ENCODE measurements around the gene MRO.

Gene MRO

DNA sequence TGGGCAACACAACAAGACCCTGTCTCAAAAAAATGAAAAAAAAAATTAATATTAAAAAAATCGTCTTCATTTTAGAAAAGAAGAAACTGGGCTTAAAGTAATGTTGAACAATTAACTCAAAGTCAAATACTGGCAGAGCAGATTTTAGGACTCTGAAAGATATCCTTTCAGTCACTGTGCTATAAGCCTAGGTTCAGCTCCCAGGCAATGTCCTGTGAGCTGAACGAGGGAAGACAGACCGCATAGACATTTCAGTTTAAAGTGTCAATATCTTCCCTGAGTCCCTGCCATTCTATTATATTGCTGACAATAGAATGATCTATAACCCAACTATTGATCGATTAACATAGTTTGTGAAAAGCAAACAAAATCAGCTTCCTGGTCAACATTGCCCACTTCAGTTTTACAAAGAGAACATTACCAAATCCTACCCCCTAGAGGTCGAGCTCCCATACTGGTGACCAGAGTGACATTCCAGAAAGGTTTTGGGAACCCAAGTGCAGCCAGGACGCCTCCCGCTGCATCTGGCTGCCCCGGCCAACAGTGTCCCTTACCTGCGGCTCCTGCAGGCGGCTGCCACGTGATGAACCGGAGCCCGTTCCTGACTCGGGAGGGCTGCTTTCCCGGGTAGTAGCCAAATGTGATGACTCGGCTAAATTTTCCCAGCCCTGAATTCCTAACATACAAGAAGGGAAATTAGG is 639 bp downstream of the MRO start:
- H3K27me3 Mint-ChIP-seq = peaks cover 3% of the 10 kb centered on the region
- H3K4me1 Mint-ChIP-seq (ENCODE audit: low read depth) = no peaks in the 10 kb centered on the region
- H3K27ac Mint-ChIP-seq = no peak overlapping the region
- H3K36me3 Mint-ChIP-seq (ENCODE audit: low read depth) = no peaks in the 10 kb centered on the region
- H3K4me3 Mint-ChIP-seq = no peak overlapping the region
- H3K9me3 Mint-ChIP-seq = no peaks in the 10 kb centered on the region

DNA sequence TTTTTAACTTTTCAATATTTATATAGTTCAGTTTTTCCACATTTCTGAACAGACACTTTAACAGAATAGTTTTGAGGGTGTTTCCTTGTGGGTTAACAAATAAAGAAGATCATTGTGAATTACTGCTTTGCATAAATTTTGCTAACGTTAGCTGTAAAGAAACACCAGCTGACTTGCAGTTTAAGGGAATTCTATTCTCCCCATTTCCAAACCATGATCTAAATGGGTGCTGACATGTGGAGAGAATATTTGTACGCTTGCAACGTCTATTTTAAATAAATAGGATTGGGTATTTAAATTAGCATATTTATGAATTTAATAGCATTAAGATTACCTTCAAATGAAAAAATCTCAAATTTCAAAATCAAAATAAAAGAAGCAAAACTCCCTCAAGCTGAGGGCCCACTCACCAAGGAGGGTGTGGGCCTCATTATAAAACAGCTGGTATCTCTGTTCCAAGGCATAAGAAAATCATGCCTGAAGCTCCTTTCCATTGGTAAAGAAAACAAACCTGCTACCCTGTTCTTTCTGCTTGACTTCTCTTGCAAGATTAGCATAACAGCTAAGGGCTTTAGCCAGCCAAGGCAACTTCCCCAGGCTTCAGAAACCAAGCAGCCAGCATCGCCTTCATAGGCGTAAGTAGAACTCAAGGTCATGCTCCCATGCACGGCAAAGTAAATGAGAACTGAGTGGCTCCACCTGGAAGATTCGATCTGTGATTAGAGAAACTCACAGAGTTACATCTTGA is 3.2 kb downstream of the MRO start:
- peaks cover 3% of the 10 kb centered on the region for H3K27me3 Mint-ChIP-seq
- no peak overlapping the region for H3K4me3 Mint-ChIP-seq
- no peaks in the 10 kb centered on the region for H3K9me3 Mint-ChIP-seq
- H3K36me3 Mint-ChIP-seq (ENCODE audit: low read depth) = no peaks in the 10 kb centered on the region
- H3K4me1 Mint-ChIP-seq (ENCODE audit: low read depth) = no peaks in the 10 kb centered on the region
- H3K27ac Mint-ChIP-seq = no peak overlapping the region

DNA sequence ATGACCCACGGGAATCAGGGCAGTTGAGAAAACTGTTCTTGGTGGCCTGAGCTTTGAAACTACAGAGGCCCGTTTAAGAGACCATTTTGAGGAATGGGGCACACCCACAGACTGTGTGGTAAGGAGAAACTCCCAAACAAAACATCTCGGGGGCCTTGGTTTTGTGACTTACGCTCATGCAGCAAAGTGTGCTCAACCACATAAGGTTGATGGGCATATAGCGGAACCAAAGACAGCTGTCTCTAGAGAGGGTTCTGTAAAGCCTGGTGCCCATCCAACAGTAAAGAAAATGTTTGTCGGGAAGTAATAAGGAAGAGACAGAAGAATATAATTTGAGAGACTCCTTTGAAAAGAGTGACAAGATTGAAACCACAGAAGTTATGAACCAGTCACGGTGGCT is 5.4 kb downstream of the MRO start:
- H3K4me1 Mint-ChIP-seq (ENCODE audit: low read depth) = no peaks in the 10 kb centered on the region
- H3K4me3 Mint-ChIP-seq = no peak overlapping the region
- H3K9me3 Mint-ChIP-seq = no peaks in the 10 kb centered on the region
- no peaks in the 10 kb centered on the region for H3K36me3 Mint-ChIP-seq (ENCODE audit: low read depth)
- no peak overlapping the region for H3K27ac Mint-ChIP-seq
- H3K27me3 Mint-ChIP-seq = peaks cover 3% of the 10 kb centered on the region

DNA sequence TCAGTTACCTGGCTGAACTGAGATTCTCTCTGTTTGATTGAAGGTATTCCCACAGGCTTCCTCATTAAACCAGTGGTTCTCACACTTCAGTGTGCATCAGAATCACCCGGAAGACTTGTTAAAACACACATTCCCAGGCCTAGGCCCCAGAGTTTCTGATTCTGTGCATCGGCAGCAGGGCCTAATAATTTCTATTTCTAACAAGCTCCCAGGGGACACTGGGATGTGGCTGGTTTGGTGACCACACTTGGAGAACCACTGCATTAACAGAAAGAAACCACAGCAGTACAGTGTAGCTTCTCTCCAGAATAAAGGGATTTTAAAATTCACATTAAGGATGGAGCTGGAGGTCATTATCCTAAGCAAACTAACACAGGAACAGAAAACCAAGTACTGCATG is 6.5 kb downstream of the MRO start:
- Mint-ChIP-seq H3K4me3 (no peak overlapping the region), H3K9me3 (no peaks in the 10 kb centered on the region), H3K36me3 (ENCODE audit: low read depth) (no peaks in the 10 kb centered on the region), H3K27ac (no peak overlapping the region), H3K27me3 (peaks cover under 1% of the 10 kb centered on the region), H3K4me1 (ENCODE audit: low read depth) (no peaks in the 10 kb centered on the region)

DNA sequence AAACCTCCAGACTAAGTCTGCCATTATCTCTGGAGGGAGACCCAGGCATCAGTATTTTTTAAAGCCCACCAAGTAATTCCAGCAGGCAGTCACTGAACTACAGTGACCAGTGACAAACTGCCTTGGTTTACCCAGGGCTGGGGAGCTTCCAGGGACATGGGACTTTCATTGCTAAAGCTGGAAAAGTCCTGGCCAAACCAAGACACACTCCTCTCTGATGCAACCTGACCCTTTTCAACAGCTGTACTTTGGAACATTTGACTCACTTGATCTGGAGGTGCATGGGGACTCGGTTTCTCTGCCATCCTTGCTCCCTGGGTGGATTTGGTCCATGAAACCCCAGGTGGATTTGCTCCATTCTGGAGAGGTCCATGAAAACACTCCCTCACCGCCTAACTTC is 7.0 kb downstream of the MRO start:
- H3K27me3 Mint-ChIP-seq = no peaks in the 10 kb centered on the region
- H3K4me3 Mint-ChIP-seq = no peak overlapping the region
- H3K27ac Mint-ChIP-seq = no peak overlapping the region
- H3K4me1 Mint-ChIP-seq (ENCODE audit: low read depth) = no peaks in the 10 kb centered on the region
- no peaks in the 10 kb centered on the region for H3K9me3 Mint-ChIP-seq
- no peaks in the 10 kb centered on the region for H3K36me3 Mint-ChIP-seq (ENCODE audit: low read depth)

DNA sequence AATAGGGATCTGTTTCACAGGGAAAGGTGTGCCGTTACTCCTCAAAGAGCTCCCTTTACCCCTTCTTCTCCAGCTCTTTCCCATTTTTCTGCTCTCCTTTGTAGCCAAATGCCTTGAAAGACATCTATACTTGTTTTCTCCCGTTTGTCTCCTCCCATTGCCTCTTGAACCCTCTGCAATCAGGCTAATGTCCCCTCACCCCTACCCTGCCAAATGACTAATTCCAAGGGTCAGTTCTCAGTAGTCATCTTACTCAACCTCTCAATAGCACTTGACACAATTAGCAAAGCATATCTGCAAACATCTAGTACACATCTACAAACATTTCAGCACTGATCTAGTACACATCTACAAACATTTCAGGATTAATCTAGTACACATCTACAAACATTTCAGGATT is 12.6 kb downstream of the MRO start:
- H3K4me3 Mint-ChIP-seq = no peak overlapping the region
- peaks cover 16% of the 10 kb centered on the region for H3K4me1 Mint-ChIP-seq (ENCODE audit: low read depth)
- peaks cover 6% of the 10 kb centered on the region for H3K27me3 Mint-ChIP-seq
- H3K9me3 Mint-ChIP-seq = no peaks in the 10 kb centered on the region
- H3K36me3 Mint-ChIP-seq (ENCODE audit: low read depth) = no peaks in the 10 kb centered on the region
- no peak overlapping the region for H3K27ac Mint-ChIP-seq

DNA sequence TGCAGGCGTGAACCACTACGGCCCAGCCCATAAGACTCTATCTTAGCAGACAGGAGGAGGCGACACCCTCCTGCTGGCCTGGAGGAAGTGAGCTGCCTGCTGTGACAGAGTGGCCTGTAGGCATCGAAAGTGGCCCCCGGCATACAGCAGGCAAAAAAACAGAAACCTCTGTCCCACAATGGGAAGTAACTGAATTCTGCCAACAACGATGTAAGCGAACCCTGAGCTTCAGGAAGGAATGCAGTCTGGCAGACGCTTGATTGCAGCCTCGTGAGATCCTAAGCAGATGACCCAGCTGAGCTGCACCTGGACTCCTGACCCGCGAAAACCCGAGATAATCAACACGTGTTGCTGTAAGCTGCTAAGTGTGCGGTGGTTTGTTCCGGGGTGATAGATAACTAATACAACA is 13.6 kb downstream of the MRO start:
- H3K36me3 Mint-ChIP-seq (ENCODE audit: low read depth) = no peaks in the 10 kb centered on the region
- no peak overlapping the region for H3K4me3 Mint-ChIP-seq
- H3K27ac Mint-ChIP-seq = no peak overlapping the region
- no peaks in the 10 kb centered on the region for H3K9me3 Mint-ChIP-seq
- peaks cover 16% of the 10 kb centered on the region for H3K4me1 Mint-ChIP-seq (ENCODE audit: low read depth)
- peaks cover 6% of the 10 kb centered on the region for H3K27me3 Mint-ChIP-seq

DNA sequence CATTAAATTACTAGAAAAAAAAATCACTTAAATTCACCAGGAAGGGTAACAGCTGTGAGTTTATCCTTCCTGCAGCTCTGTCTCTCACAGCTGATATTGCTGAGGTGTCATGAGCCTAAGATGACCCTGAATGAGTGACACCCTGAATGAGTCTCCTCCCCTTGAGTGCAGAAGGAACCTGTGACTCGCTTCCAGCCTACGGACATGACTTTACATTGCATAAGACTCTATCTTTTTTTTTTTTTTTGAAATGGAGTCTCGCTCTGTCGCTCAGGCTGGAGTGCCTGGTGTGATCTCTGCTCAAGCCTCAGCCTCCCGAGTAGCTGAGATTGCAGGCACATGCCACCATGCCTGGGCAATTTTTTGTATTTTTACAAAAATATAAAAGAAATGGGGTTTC is 14.1 kb downstream of the MRO start:
- no peak overlapping the region for H3K4me3 Mint-ChIP-seq
- H3K9me3 Mint-ChIP-seq = no peaks in the 10 kb centered on the region
- H3K36me3 Mint-ChIP-seq (ENCODE audit: low read depth) = no peaks in the 10 kb centered on the region
- H3K4me1 Mint-ChIP-seq (ENCODE audit: low read depth) = peaks cover 16% of the 10 kb centered on the region
- peaks cover 6% of the 10 kb centered on the region for H3K27me3 Mint-ChIP-seq
- H3K27ac Mint-ChIP-seq = no peak overlapping the region

DNA sequence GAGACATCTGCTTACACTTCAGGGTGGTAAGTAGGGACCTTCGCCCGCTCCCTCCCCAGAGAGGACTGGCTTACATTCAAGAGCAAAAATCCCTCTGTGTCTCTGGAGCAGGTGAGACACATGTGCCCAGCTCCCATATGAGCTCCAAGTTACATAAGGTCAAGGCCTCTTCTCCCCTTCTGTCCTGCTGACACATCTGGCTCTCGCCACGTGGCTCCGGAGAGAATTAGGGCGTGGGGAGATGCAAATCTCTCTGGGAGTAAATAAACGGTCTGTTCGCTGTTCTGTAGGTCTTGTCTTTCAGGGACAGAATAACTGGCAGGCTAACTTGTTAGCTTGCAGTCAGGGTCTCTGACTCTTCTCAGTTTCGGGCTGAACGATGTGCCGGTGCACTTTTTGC is 16.2 kb downstream of the MRO start:
- Mint-ChIP-seq H3K36me3 (ENCODE audit: low read depth) (no peaks in the 10 kb centered on the region), H3K27ac (no peak overlapping the region), H3K9me3 (no peaks in the 10 kb centered on the region), H3K27me3 (peaks cover 12% of the 10 kb centered on the region), H3K4me1 (ENCODE audit: low read depth) (peaks cover 16% of the 10 kb centered on the region), H3K4me3 (no peak overlapping the region)

DNA sequence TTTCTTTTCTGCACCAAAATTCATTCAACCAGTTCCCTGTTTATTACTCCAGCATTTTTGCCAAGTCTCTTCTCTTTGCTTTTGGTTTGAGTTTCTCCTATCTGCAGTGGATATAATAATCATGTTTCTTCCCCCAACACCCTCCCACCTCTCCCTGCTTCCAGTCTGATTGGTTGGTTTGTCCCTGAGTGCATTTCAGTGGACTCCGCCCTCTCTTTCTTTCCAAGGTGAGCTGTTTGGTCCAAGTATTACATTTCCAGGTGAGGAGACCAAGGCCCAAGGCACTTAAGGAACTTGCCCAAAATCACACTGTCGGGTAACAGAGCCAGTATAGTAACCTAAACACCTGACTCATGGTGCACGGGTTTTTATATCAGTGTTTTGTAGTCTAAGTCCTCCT is 17.7 kb downstream of the MRO start:
- Mint-ChIP-seq H3K36me3 (ENCODE audit: low read depth) (no peaks in the 10 kb centered on the region), H3K9me3 (no peaks in the 10 kb centered on the region), H3K4me1 (ENCODE audit: low read depth) (peaks cover 12% of the 10 kb centered on the region), H3K4me3 (no peak overlapping the region), H3K27ac (no peak overlapping the region), H3K27me3 (peaks cover 15% of the 10 kb centered on the region)

DNA sequence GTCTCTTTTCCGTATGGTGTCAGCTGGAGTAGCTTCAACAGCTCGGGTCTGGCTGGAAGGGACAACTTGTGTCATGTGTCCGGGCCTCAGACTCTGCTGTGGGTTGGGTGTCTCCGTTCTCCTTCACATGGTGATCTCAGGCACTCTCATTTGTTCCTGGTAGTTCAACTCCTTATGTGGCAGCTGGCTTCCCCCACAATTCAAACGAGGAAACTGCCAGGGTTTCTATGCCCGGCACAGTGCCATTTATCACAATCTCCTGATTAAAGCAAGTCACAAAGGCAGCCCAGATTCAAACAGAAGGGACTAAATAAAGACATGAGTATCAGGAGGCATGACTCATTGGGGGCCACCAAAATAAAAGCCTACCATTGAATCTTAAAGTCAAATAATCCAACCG is 22.7 kb downstream of the MRO start:
- Mint-ChIP-seq H3K36me3 (ENCODE audit: low read depth) (no peaks in the 10 kb centered on the region), H3K27ac (no peak overlapping the region), H3K9me3 (no peaks in the 10 kb centered on the region), H3K4me1 (ENCODE audit: low read depth) (no peaks in the 10 kb centered on the region), H3K27me3 (peaks cover 32% of the 10 kb centered on the region), H3K4me3 (no peak overlapping the region)

DNA sequence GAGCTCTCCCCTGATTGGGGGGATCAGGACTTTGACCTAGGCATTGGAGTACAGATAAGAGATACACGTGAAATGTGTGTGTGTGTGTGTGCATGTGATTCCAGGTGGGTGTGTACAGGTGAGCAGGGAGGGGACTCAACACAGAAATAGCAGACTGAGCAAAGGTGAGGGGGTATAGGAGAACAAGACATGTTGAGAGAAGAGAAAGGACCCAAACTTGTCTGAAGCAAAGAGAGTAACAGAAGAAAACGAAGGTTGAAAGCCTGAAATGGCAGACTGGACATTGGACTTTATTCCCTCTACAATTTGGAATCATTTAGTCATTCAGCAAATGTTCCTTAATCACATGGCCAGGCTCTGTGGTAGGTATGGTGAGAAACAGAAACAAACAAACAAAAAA is 23.3 kb downstream of the MRO start:
- no peak overlapping the region for H3K4me3 Mint-ChIP-seq
- no peaks in the 10 kb centered on the region for H3K4me1 Mint-ChIP-seq (ENCODE audit: low read depth)
- H3K36me3 Mint-ChIP-seq (ENCODE audit: low read depth) = no peaks in the 10 kb centered on the region
- peaks cover 32% of the 10 kb centered on the region for H3K27me3 Mint-ChIP-seq
- H3K27ac Mint-ChIP-seq = no peak overlapping the region
- H3K9me3 Mint-ChIP-seq = no peaks in the 10 kb centered on the region

DNA sequence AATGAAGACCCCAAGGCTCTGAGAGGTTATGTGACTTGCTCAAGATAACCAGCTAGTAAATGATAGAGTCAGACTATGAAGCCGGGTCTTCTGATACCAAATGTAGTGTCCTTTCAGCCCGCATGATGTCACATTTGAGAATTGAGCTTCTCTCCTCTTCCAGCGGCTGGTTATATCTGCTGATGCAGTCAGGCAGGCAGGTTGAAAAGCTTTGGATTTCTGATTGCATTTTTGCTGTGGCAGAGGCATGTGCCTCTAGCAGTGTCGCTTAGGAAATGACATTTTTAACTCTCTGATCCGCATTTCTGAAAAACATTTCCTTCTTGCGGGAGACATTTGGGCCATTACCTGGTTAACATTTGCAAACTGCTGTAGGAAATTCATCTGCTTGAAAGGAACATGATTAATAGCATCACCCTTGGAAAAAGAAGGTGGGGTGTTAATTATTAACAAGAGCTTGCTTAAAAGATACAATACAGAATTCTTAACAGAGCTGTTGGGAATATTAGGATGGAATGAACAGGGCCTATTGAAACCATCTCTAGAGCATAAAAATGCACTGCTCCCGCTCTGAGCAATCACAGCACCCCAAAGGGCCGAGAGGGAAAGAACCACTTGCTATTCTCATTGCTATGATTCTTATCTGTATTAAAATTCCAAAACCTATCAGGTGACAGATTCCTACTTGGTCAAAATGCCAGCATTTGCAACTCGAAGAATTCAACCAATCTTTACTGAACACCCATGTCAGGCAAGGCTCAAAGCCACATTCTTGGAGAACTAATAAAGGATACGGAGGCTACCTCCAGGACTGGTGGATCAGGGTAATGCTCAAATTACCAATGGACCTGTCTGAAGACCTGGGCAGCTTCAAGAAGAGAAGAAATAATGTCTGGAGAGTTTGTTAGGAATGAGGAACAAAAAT is 25.9 kb downstream of the MRO start:
- Mint-ChIP-seq H3K36me3 (ENCODE audit: low read depth) (no peaks in the 10 kb centered on the region), H3K4me1 (ENCODE audit: low read depth) (no peaks in the 10 kb centered on the region), H3K27me3 (peaks cover 27% of the 10 kb centered on the region), H3K9me3 (no peaks in the 10 kb centered on the region), H3K27ac (no peak overlapping the region), H3K4me3 (no peak overlapping the region)

DNA sequence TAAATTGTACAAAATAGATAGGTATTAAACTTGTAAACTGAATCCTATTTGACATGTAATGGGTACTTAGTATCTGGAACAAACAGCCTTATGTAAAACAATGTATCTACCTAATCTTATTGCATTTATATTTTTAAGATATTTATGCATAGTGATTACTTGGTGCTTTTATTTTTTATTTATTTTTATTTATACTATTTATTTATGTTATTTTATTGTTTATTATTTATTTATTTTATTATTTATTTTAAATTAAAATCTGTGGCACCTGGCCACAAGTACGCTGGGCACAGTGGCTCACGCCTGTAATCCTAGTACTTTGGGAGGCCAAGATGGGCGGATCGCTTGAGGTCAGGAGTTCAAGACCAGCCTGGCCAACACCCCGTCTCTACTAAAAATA is 26.9 kb downstream of the MRO start:
- Mint-ChIP-seq H3K36me3 (ENCODE audit: low read depth) (no peaks in the 10 kb centered on the region), H3K27ac (no peak overlapping the region), H3K9me3 (no peaks in the 10 kb centered on the region), H3K4me3 (no peak overlapping the region), H3K27me3 (peaks cover 26% of the 10 kb centered on the region), H3K4me1 (ENCODE audit: low read depth) (no peaks in the 10 kb centered on the region)

All from stimulated activated naive CD8-positive, alpha-beta T cell treated with anti-CD3 and anti-CD28 coated beads, Interleukin-15, Interleukin-2, amounts not matched to agents 100 ng/mL and 50 ng/mL, for 24 hours (primary cell).